IMR-90 (cell line): ENCODE results near the gene MBD3L2B. TPM values are rescaled to one million over a fixed set of nuclear protein-coding genes. Genes with fewer than 3 reads are reported as not detected.

Source experiments
- ATAC-seq: fragments of 200-7000 bp; cut with Tn5 transposase; 2 replicates; pipeline ENCODE4 v1.9.1; 2020; ENCODE audit warnings: low read depth, mild to moderate bottlenecking, moderate library complexity
- BruUV-seq: library from RNA; stranded (reverse); fragments of 400-500 nt; replicated peaks from 2 replicates; lab custom pipeline; 2021; lab: Mats Ljungman, UMichigan
- CTCF ChIA-PET: fragments of 300-600 bp; formaldehyde crosslinking; extraction: SDS; loops from one replicate; lab custom pipeline; 2021; ENCODE audit warnings: antibody characterized with exemption; lab: Yijun Ruan, JAX
- POLR2A ChIA-PET: fragments of 300-600 bp; sonication (Branson Sonifier 250); formaldehyde crosslinking; loops from one replicate; lab custom pipeline; 2022; ENCODE audit warnings: antibody characterized with exemption; ENCODE audit not compliant: unreplicated experiment; lab: Charles Lee
- DNase-seq: peaks from one replicate; pipeline ENCODE4 v3.0.0; 2013
- H2AFZ ChIP-seq: replicated peaks from 2 replicates; pipeline ENCODE3; 2013; ENCODE audit warnings: low read length, mild to moderate bottlenecking; ENCODE audit not compliant: poor library complexity
- H2AK5ac ChIP-seq: 2 replicates; pipeline ENCODE4 v1.6.1; 2013; ENCODE audit warnings: low read depth, low read length, inconsistent platforms
- H2AK9ac ChIP-seq: replicated peaks from 2 replicates; pipeline ENCODE3; 2013; ENCODE audit warnings: mild to moderate bottlenecking, low read depth, low read length, moderate library complexity; ENCODE audit not compliant: poor library complexity
- H2BK120ac ChIP-seq: 2 replicates; pipeline ENCODE4 v1.6.1; 2013; ENCODE audit warnings: low read depth, low read length, inconsistent platforms
- H2BK15ac ChIP-seq: 3 replicates; pipeline ENCODE4 v1.6.1; 2013; ENCODE audit warnings: low read depth, low read length, inconsistent platforms
- H2BK20ac ChIP-seq: 2 replicates; pipeline ENCODE4 v1.6.1; 2013; ENCODE audit warnings: low read depth, mild to moderate bottlenecking, inconsistent platforms, low read length, moderate library complexity
- H2BK5ac ChIP-seq: 2 replicates; pipeline ENCODE4 v1.6.1; 2013; ENCODE audit warnings: mild to moderate bottlenecking, low read depth, low read length, inconsistent platforms; ENCODE audit not compliant: poor library complexity, severe bottlenecking
- H3K14ac ChIP-seq: replicated peaks from 2 replicates; pipeline ENCODE4 v1.6.1; 2013; ENCODE audit warnings: low read depth, low read length, inconsistent platforms
- H3K18ac ChIP-seq: 2 replicates; pipeline ENCODE4 v1.6.1; 2013; ENCODE audit warnings: low read depth, low read length, control low read depth
- H3K23ac ChIP-seq: 2 replicates; pipeline ENCODE4 v1.6.1; 2013; ENCODE audit warnings: low read depth, low read length, inconsistent platforms
- H3K27ac ChIP-seq: 2 replicates; pipeline ENCODE4 v1.5.1; 2013; ENCODE audit warnings: mild to moderate bottlenecking, control low read depth, low read length; ENCODE audit not compliant: insufficient read depth
- H3K27me3 ChIP-seq: 2 replicates; pipeline ENCODE4 v1.6.1; 2013; ENCODE audit warnings: low read length; ENCODE audit not compliant: control insufficient read depth, insufficient read depth
- H3K36me3 ChIP-seq: 2 replicates; pipeline ENCODE4 v1.6.1; 2013; ENCODE audit warnings: low read length, mixed read lengths; ENCODE audit not compliant: control insufficient read depth, insufficient read depth
- H3K4ac ChIP-seq: 2 replicates; pipeline ENCODE4 v1.6.1; 2013; ENCODE audit warnings: low read depth, low read length, inconsistent platforms
- H3K4me1 ChIP-seq: 2 replicates; pipeline ENCODE4 v1.6.1; 2013; ENCODE audit warnings: low read length, mixed read lengths; ENCODE audit not compliant: control insufficient read depth, insufficient read depth
- H3K4me2 ChIP-seq: 2 replicates; pipeline ENCODE4 v1.6.1; 2013; ENCODE audit warnings: low read depth, mild to moderate bottlenecking, control low read depth, low read length, moderate library complexity
- H3K4me3 ChIP-seq: 2 replicates; pipeline ENCODE4 v1.5.1; 2013; ENCODE audit warnings: low read depth, mild to moderate bottlenecking, control low read depth, low read length, moderate library complexity; ENCODE audit not compliant: insufficient read depth
- H3K56ac ChIP-seq: 2 replicates; pipeline ENCODE4 v1.6.1; 2013; ENCODE audit warnings: low read length, inconsistent platforms; ENCODE audit not compliant: insufficient read depth; ENCODE audit errors: extremely low read depth
- H3K79me1 ChIP-seq, 2 experiments: 2 replicates each; pipeline ENCODE4 v1.6.1; 2013; ENCODE audit warnings: low read length in 2 of 2, inconsistent platforms in 1 of 2, low read depth in 1 of 2
- H3K9ac ChIP-seq: 2 replicates; pipeline ENCODE4 v1.6.1; 2013; ENCODE audit warnings: low read depth, low read length, control low read depth
- H3K9me1 ChIP-seq: 2 replicates; pipeline ENCODE4 v1.6.1; 2013; ENCODE audit warnings: low read length, inconsistent platforms; ENCODE audit not compliant: insufficient read depth
- H3K9me3 ChIP-seq: 2 replicates; pipeline ENCODE4 v1.6.1; 2013; ENCODE audit warnings: low read length; ENCODE audit not compliant: control insufficient read depth, insufficient read depth
- H4K20me1 ChIP-seq: 2 replicates; pipeline ENCODE4 v1.6.1; 2013; ENCODE audit warnings: low read length, inconsistent platforms; ENCODE audit not compliant: insufficient read depth
- H4K5ac ChIP-seq: 2 replicates; pipeline ENCODE4 v1.6.1; 2013; ENCODE audit warnings: mild to moderate bottlenecking, low read depth, low read length, control low read depth
- H4K8ac ChIP-seq, 2 experiments: 2 replicates each; pipeline ENCODE4 v1.6.1; 2013; ENCODE audit warnings: low read depth in 2 of 2, low read length in 2 of 2, control low read depth in 1 of 2, inconsistent platforms in 1 of 2
- H4K91ac ChIP-seq: 2 replicates; pipeline ENCODE4 v1.6.1; 2013; ENCODE audit warnings: low read depth, low read length, inconsistent platforms; ENCODE audit not compliant: insufficient read depth
- MAZ ChIP-seq: IDR thresholded peaks from 2 replicates; pipeline ENCODE4 v1.6.1; 2012; ENCODE audit warnings: low read depth, mild to moderate bottlenecking, low read length, improper control_type of control experiment, moderate library complexity, borderline replicate concordance
- MXI1 ChIP-seq: IDR thresholded peaks from 2 replicates; pipeline ENCODE4 v1.6.1; 2012; ENCODE audit warnings: low read depth, mild to moderate bottlenecking, low read length, moderate library complexity, borderline replicate concordance
- RFX5 ChIP-seq: IDR thresholded peaks from 2 replicates; pipeline ENCODE4 v1.8.0; 2012; ENCODE audit warnings: low read depth, mild to moderate bottlenecking, low read length, moderate library complexity
- WGBS, 2 experiments: methylation state at CpG; one replicate each; pipeline versions ENCODE4 v1.1.5 to v1.1.7; 2013; ENCODE audit warnings: missing lambda C conversion rate in 2 of 2; ENCODE audit not compliant: insufficient read length in 1 of 2; ENCODE audit errors: extremely low coverage in 2 of 2; 5-methylcytosine and 5-hydroxymethylcytosine counted together
- dilution Hi-C: fragments of 300-500 bp; cut with HindIII; formaldehyde crosslinking; loops from one replicate; pipeline ENCODE4 v1.14.3; 2018; ENCODE audit warnings: low sequenced_read_pairs; ENCODE audit not compliant: unreplicated experiment
- in situ Hi-C: fragments of 300-500 bp; cut with MboI; formaldehyde crosslinking; loops from 3 replicates; pipeline ENCODE4 v1.14.3; 2019; ENCODE audit warnings: low sequenced_read_pairs, inconsistent platforms, mixed read lengths
- intact Hi-C: fragments of 100-400 bp; cut with micrococcal nuclease; formaldehyde crosslinking; loops from 2 replicates; pipeline ENCODE4 v1.10.0; 2022
- polyA plus RNA-seq, 3 experiments: library from polyadenylated mRNA; depleted of rRNA; stranded (reverse); fragments of >200 nt; gene quantifications; 2 replicates each; pipeline ENCODE4 v1.2.3, GENCODE V29; 2012; ENCODE audit warnings: low replicate concordance in 1 of 3
- total RNA-seq: library from RNA; depleted of rRNA; stranded (reverse); fragments of >200 nt; gene quantifications from 2 replicates; pipeline ENCODE4 v1.2.3, GENCODE V29; 2012

The MBD3L2B gene
- total and polyA plus RNA-seq, 2 of the 4 experiments (the other 2 are of a cell fraction), result not detected

- Histone ChIP-seq H2BK15ac (no peak overlapping the region), H3K9me3 (peaks cover 16% of the 10 kb centered on the region), H3K4me3 (no peak overlapping the region), H2BK20ac (no peak overlapping the region), H3K27ac (no peak overlapping the region), H3K56ac (no peak overlapping the region), H3K36me3 (no peaks in the 10 kb centered on the region), H3K4me1 (no peaks in the 10 kb centered on the region), H3K27me3 (no peaks in the 10 kb centered on the region), H2AFZ (no peak overlapping the region), H2BK5ac (no peak overlapping the region), H3K9me1 (no peaks in the 10 kb centered on the region), H4K5ac (no peak overlapping the region), H3K4ac (no peak overlapping the region), H4K8ac (no peak overlapping the region), H3K4me2 (no peak overlapping the region), H2AK9ac (no peak overlapping the region), H4K20me1 (no peaks in the 10 kb centered on the region), H3K18ac (no peak overlapping the region), H2BK120ac (no peak overlapping the region), H3K14ac (no peak overlapping the region), H3K9ac (no peak overlapping the region), H3K23ac (no peak overlapping the region), H2AK5ac (no peak overlapping the region), H4K91ac (no peak overlapping the region), H3K79me1 (no peaks in the 10 kb centered on the region)
- CTCF ChIA-PET, result no interaction called here
- dilution Hi-C loops (no loop called here), in situ Hi-C loops (no loop called here), intact Hi-C loops (no loop called here)
- DNase-seq (no peak), ATAC-seq (no peak)
- TF ChIP-seq MAZ (no peak), MXI1 (no peak), RFX5 (no peak)
- 47% methylated on average over 2 of the region's 15 CpGs; no CpG with 5 or more reads in 1 of the 2 experiments for WGBS, 2 experiments
- BruUV-seq, result no TSS peak
- POLR2A ChIA-PET, result no interaction called here
Measured at GRCh38 chr19:6997679-6998445, 23.4 kb downstream of the MBD3L2B start.
